Esophagus squamous epithelium (tissue), 5 donors: ENCODE measurements around the gene SPTLC2. TPM values are rescaled to one million over a fixed set of nuclear protein-coding genes. Genes with fewer than 3 reads are reported as not detected.

Source experiments
- DNase-seq: peaks from one replicate; lab custom pipeline; 2025; lab: John Stamatoyannopoulos, UW
- H3K27ac ChIP-seq, 4 donors: fragments of 200-600 bp; sonication (generic); one replicate each; pipeline ENCODE4 v1.5.1; 2016 to 2019; ENCODE audit warnings: mild to moderate bottlenecking in 1 of 4
- H3K27me3 ChIP-seq, 4 donors: fragments of 200-600 bp; sonication (generic); 1 replicate in 3 of 4; 2 replicates in 1 of 4; pipeline versions ENCODE4 v1.5.1 to v1.6.0; 2017 to 2021; ENCODE audit warnings: antibody characterized with exemption in 1 of 4
- H3K36me3 ChIP-seq, 3 donors: fragments of 200-600 bp; sonication (generic); one replicate each; pipeline ENCODE4 v1.5.1; 2016 to 2019
- H3K4me1 ChIP-seq, 3 donors: fragments of 200-600 bp; sonication (generic); one replicate each; pipeline ENCODE4 v1.5.1; 2017 to 2019
- H3K4me3 ChIP-seq, 4 donors: fragments of 200-600 bp; sonication (generic); 1 replicate in 3 of 4; 2 replicates in 1 of 4; pipeline ENCODE4 v1.5.1; 2016 to 2019; ENCODE audit warnings: mild to moderate bottlenecking in 2 of 4, moderate library complexity in 1 of 4
- H3K9me3 ChIP-seq, 3 donors: fragments of 200-600 bp; sonication (generic); one replicate each; pipeline ENCODE4 v1.5.1; 2016 to 2019
- POLR2A ChIP-seq, 4 donors: fragments of 450-650 bp; IDR thresholded peaks; one replicate each; pipeline ENCODE4 v1.6.1; 2017; ENCODE audit warnings: antibody characterized with exemption in 4 of 4, mild to moderate bottlenecking in 4 of 4, moderate library complexity in 3 of 4
- WGBS, 2 donors: methylation state at CpG; one replicate each; pipeline ENCODE4 v1.1.5; 2018; 5-methylcytosine and 5-hydroxymethylcytosine counted together
- intact Hi-C: fragments of 100-400 bp; cut with DNase I; formaldehyde crosslinking; loops from one replicate; pipeline ENCODE4 v1.15.0; 2022
- total RNA-seq, 4 donors: library from RNA; depleted of rRNA; stranded (reverse); fragments of >200 nt; gene quantifications; one replicate each; pipeline ENCODE4 v1.1.0, GENCODE V29; 2016
- TF ChIP-seq, protein P1 (sequence below), 6 experiments: fragments of 450-650 bp in 4 of 6; fragments of 200-600 bp in 2 of 6; sonication (generic) in 2 of 6; IDR thresholded peaks; one replicate each; pipeline ENCODE4 v1.5.1; 2016 to 2019; ENCODE audit warnings: antibody characterized with exemption in 6 of 6, mild to moderate bottlenecking in 4 of 6, moderate library complexity in 4 of 6
- donor health status: DM: yes; HTN: yes; CAD: no.

Gene SPTLC2
- total RNA-seq, 4 donors from 2014 or later: 35.1 to 50.5 (median 39.9) TPM

- no peaks in the 10 kb centered on the region for H3K9me3 ChIP-seq
- intact Hi-C loops: no loop called here
These were observed 127.9 kb downstream of the SPTLC2 start for GRCh38 chr14:77488558-77488957.

GRCh38 chr14:77485901-77486678 lies 130.3 kb downstream of the SPTLC2 start:
- Histone ChIP-seq H3K36me3 (no peaks in the 10 kb centered on the region), H3K4me1 (no peaks in the 10 kb centered on the region), H3K9me3 (no peaks in the 10 kb centered on the region), H3K27ac (no peak overlapping the region), H3K4me3 (no peak overlapping the region), H3K27me3 (no peaks in the 10 kb centered on the region)
- no peak for DNase-seq
- intact Hi-C loops: no loop called here
- 91 to 94% methylated on average over 2 to 7 of the region's 7 CpGs for WGBS, 2 donors
- TF ChIP-seq, protein P1, sequence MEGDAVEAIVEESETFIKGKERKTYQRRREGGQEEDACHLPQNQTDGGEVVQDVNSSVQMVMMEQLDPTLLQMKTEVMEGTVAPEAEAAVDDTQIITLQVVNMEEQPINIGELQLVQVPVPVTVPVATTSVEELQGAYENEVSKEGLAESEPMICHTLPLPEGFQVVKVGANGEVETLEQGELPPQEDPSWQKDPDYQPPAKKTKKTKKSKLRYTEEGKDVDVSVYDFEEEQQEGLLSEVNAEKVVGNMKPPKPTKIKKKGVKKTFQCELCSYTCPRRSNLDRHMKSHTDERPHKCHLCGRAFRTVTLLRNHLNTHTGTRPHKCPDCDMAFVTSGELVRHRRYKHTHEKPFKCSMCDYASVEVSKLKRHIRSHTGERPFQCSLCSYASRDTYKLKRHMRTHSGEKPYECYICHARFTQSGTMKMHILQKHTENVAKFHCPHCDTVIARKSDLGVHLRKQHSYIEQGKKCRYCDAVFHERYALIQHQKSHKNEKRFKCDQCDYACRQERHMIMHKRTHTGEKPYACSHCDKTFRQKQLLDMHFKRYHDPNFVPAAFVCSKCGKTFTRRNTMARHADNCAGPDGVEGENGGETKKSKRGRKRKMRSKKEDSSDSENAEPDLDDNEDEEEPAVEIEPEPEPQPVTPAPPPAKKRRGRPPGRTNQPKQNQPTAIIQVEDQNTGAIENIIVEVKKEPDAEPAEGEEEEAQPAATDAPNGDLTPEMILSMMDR (IDR thresholded peaks at IDR 0.05): no peak
- TF ChIP-seq POLR2A (IDR thresholded peaks at IDR 0.05): no peak

More at GRCh38 chr14:77488558-77488957, 127.9 kb downstream of the SPTLC2 start:
- 77 to 84% methylated on average over 6 to 7 of the region's 7 CpGs for WGBS, 2 donors
- H3K27ac ChIP-seq: no peak overlapping the region
- TF ChIP-seq POLR2A (IDR thresholded peaks at IDR 0.05): no peak
- TF ChIP-seq, protein P1 (IDR thresholded peaks at IDR 0.05): no peak
- DNase-seq: no peak
- no peaks in the 10 kb centered on the region for H3K4me1 ChIP-seq
- no peaks in the 10 kb centered on the region for H3K36me3 ChIP-seq
- no peak overlapping the region for H3K4me3 ChIP-seq
- no peaks in the 10 kb centered on the region for H3K27me3 ChIP-seq

- Histone ChIP-seq H3K4me3 (no peak overlapping the region), H3K27me3 (no peaks in the 10 kb centered on the region), H3K27ac (no peak overlapping the region), H3K9me3 (no peaks in the 10 kb centered on the region), H3K36me3 (no peaks in the 10 kb centered on the region), H3K4me1 (no peaks in the 10 kb centered on the region)
- 50% methylated on average over 1 of the region's 3 CpGs; no CpG with 5 or more reads in 1 of the 2 donors for WGBS, 2 donors
- TF ChIP-seq, protein P1 (IDR thresholded peaks at IDR 0.05): no peak
- TF ChIP-seq POLR2A (IDR thresholded peaks at IDR 0.05): no peak
- no peak for DNase-seq
- intact Hi-C loops: no loop called here
These were observed 131.2 kb downstream of the SPTLC2 start for GRCh38 chr14:77485256-77485655.

DNA sequence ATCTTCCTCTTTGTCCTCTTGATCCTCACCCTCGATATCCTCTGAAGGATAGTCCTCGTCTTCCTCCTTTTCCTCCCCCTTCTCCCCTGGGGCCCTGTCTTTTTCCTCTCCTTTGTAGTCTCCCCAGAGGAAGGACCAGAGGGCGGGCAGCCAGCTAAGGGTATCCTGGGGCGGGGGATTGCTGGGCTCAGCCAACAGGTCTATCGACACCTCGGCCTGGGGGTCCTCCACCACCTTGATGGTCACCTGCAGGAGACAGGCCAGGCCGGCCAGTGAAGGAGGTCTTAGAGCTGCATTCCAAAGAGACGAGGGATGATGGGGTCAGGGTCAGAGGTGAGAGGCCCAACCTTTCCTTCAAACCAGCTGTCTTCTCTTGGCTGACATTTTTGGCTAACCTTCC lies 134.0 kb downstream of the SPTLC2 start:
- no peaks in the 10 kb centered on the region for H3K27me3 ChIP-seq
- no peak overlapping the region for H3K4me3 ChIP-seq
- H3K36me3 ChIP-seq: no peaks in the 10 kb centered on the region
- no peak for DNase-seq
- H3K27ac ChIP-seq: no peak overlapping the region
- intact Hi-C loops: no loop called here
- WGBS, 2 donors: 72 to 79% methylated on average over 2 to 4 of the region's 8 CpGs
- H3K9me3 ChIP-seq: no peaks in the 10 kb centered on the region
- H3K4me1 ChIP-seq: no peaks in the 10 kb centered on the region
- TF ChIP-seq, protein P1 (IDR thresholded peaks at IDR 0.05): no peak
- TF ChIP-seq POLR2A (IDR thresholded peaks at IDR 0.05): no peak

GRCh38 chr14:77478796-77479195 lies 137.6 kb downstream of the SPTLC2 start:
- no peak overlapping the region for H3K4me3 ChIP-seq
- H3K27me3 ChIP-seq: no peaks in the 10 kb centered on the region
- TF ChIP-seq, protein P1 (IDR thresholded peaks at IDR 0.05): no peak
- TF ChIP-seq POLR2A (IDR thresholded peaks at IDR 0.05): no peak
- no peaks in the 10 kb centered on the region for H3K4me1 ChIP-seq
- 83 to 88% methylated on average over 1 of the region's 1 CpG for WGBS, 2 donors
- intact Hi-C loops: no loop called here
- H3K9me3 ChIP-seq: no peaks in the 10 kb centered on the region
- H3K36me3 ChIP-seq: no peaks in the 10 kb centered on the region
- no peak overlapping the region for H3K27ac ChIP-seq
- no peak for DNase-seq
